Measurements from ENCODE around the gene WSB1.

GRCh38 chr17:27354491-27355081 is 60.7 kb downstream of the WSB1 start:
- TF ChIP-seq CTCF (IDR thresholded peaks at IDR 0.05): no peak
- no peak for TF ChIP-seq EZH2 (IDR thresholded peaks at IDR 0.05)
- no peak for TF ChIP-seq EZH2phosphoT487 (IDR thresholded peaks at IDR 0.05)

All from neural progenitor cell (in vitro differentiated cells).